ENCODE data around the gene NTN3.
A peak's percentile ranks its signal among the peaks of the same experiment; 100 is the strongest.
"Not testable (repeated sequence)": the region's sequence is repeated elsewhere in the genome, so short reads cannot be mapped to it uniquely, and the experiment has no call there.

NTN3 gene

DNA sequence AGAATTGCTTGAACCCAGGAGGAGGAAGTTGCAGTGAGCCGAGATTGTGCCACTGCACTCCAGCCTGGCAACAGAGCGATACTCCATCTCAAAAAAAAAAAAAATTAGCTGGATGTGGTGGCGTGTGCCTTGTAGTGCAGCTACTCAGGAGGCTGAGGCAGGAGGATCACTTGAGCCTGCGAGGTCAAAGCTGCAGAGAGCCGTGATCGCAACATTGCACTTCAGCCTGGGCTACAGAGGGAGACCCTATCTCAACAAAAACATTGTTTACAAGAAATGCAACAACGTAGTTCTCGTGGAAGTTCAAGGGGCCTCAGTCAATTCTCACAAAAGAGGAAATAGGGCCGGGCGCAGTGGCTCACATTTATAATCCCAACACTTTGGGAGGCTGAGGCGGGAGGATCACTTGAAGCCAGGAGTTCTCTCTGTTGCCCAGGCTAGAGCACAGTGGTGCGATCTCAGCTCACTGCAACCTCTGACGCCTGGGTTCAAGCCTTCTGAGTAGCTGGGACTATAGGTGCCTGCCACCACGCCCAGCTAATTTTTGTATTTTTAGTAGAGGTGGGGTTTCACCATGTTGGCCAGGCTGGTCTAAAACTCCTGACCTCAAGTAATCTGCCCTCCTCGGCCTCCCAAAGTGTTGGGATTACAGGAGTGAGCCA is 29.8 kb upstream of the NTN3 start:
- DNase-seq: not testable (repeated sequence)

DNA sequence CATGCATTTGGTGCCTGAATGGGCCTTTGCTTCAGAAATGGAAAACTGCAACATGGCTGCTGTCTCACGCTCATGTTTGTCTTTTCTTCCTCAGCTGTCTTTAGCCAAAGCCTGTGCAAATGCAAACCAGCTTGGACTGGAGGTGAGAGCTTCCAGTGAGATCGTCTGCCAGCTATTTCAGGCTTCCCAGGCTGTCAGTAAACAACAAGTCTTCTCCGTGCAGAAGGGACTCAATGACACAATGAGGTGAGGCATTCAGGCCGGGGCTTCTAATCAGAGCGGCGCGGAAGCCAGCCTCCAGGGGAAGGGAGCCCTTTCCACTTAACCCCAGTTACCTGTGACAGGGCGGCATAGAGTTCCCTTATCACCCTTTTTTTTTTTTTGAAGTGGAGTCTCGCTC is 27.5 kb upstream of the NTN3 start:
- DNase-seq: no peak

GRCh38 chr16:2447920-2448583 is 23.0 kb upstream of the NTN3 start:
- no peak for DNase-seq

GRCh38 chr16:2449118-2449517 is 22.0 kb upstream of the NTN3 start:
- no peak for DNase-seq

DNA sequence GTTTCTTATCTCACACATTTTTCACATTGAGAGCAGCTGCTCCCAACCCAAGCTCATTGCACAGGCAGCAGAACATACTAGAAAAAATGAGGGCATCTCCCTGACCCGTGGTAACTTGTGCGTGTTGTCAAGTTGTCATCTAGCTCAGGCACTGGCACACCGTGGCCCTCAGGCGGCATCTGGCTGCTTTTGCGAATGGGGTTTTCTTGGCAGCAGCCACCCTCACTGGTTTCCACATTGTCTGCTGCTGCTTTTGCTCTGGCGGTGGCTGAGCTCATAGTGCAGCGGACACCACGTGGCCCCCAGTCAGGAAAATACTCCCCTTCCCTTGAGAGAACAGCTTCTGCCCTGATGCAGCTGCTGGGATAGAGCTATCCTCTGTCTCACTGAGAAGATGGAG is 20.6 kb upstream of the NTN3 start:
- DNase-seq: no peak

DNA sequence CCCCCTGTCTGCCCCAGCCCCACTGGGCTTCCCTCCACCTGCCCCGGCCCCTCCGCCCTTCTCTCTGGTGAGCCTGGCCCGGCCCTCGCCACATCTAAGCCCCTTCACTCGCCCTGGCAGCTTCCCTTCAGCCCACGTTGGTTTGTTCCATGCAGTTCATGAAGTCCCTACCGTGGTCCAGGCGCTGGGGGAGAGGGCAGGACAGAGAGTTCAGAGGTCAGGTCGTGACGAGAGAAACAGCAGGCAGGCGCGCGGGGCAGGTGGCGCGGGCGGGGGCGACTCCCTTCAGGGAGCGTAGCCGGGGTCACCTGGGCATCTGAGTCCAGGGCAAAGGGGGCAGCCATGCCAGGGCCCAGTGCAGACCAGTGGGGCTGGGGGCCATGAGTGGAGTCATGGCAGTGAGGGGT is 20.1 kb upstream of the NTN3 start:
- no peak for DNase-seq

DNA sequence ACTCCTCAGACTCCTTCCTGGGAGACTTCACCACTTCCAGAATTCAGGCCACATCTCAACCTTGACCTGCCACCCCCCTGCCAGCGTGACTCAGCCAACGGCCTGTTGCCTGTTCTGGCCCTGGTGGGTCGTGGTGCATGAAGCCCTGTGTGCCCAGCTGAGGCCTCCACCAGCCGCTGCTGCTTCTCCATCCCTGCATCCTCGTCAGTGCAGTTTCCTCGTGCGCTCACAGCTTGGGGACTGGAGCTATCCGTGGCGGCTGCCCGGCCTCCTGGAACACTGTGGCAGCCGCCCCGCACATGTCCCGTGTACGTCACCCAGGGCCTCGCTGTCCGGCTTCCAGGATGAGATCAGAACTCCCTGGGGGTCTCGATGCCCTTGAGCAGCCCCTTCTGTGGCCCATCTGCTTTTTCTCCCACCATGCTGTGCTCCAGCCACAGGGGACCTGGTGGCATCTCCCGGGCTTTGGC is 19.2 kb upstream of the NTN3 start:
- no peak for DNase-seq

- DNase-seq: no peak
Measured at GRCh38 chr16:2452650-2453049, 18.4 kb upstream of the NTN3 start.

DNA sequence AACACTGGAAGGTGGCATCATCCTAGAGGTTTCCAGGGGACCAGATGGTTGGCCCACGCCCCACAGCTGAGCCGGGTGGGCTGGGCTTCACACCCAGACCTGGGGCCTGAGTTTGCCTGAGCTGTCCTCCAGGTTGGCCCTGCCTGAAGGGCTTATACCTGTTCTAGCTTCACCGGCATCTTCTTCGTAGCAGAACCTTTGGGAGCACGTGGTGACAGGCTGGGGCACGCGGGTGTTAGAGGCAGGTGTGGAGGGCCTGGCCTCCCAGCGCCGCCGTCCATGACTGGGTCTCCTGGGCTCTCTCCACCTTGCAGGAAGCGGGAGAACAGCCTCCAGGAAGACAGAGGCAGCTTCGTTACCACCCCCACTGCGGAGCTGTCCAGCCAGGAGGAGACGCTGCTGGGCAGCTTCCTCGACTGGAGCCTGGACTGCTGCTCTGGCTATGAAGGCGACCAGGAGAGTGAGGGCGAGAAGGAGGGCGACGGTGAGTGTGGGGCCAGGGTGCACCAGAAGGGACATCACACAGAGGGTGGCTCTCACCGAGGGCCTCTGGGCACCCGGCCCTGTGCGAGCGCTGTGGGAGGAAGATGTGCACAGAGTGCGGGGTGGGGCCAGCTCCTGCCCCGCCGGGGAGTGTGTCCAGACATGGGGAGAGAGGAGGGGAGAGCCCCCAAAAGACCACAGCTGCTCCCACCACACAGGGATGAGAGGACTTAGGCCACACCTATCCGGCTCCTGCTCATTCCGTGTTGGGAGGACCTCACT is 15.8 kb upstream of the NTN3 start:
- no peak for DNase-seq

DNA sequence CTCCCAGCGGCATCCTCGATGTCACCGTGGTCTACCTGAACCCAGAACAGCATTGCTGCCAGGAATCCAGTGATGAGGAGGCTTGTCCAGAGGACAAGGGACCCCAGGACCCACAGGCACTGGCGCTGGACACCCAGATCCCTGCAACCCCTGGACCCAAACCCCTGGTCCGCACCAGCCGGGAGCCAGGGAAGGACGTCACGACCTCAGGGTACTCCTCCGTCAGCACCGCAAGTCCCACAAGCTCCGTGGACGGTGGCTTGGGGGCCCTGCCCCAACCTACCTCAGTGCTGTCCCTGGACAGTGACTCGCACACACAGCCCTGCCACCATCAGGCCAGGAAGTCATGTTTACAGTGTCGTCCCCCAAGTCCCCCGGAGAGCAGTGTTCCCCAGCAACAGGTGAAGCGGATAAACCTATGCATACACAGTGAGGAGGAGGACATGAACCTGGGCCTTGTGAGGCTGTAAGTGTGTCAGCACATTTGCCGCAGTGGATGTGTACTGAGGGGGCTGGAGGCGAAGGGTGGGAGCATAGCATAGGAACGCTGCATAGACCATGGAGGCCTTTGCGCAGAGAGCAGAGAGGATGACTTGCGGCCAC is 14.4 kb upstream of the NTN3 start:
- DNase-seq: no peak

GRCh38 chr16:2457267-2457666 is 13.8 kb upstream of the NTN3 start:
- no peak for DNase-seq

- no peak for DNase-seq
Measured at GRCh38 chr16:2457946-2458345, 13.2 kb upstream of the NTN3 start.

GRCh38 chr16:2458887-2459646 is 12.0 kb upstream of the NTN3 start:
- no peak for DNase-seq

GRCh38 chr16:2459647-2460390 is 11.3 kb upstream of the NTN3 start, which contains the start of gene TEDC2:
Gene TEDC2, plus strand, starts transcription at chr16:2460109. Its CDS starts 36 bp downstream, at chr16:2460145.
- peak; percentile 91 to 96 for DNase-seq

DNA sequence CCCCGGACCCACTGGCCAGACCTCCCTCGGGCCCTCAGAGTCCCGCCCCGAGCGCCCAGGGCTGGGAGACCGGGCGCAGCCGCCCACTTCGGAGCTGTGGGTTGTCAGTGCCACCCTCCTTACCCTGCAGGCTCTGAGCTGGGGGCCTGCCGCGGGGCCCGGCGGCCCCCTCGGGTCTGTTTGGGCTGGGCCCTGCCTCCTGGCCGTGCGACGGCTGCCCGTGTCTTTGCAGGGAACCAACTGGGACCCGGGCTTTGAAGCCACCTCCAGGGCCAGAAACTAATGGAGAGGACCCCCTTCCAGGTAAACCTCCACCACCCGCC is 10.7 kb upstream of the NTN3 start:
- DNase-seq: no peak

- DNase-seq: no peak
Measured at GRCh38 chr16:2460916-2461315, 10.2 kb upstream of the NTN3 start.

- no peak for DNase-seq
Measured at GRCh38 chr16:2462031-2462866, 8.8 kb upstream of the NTN3 start.

DNA sequence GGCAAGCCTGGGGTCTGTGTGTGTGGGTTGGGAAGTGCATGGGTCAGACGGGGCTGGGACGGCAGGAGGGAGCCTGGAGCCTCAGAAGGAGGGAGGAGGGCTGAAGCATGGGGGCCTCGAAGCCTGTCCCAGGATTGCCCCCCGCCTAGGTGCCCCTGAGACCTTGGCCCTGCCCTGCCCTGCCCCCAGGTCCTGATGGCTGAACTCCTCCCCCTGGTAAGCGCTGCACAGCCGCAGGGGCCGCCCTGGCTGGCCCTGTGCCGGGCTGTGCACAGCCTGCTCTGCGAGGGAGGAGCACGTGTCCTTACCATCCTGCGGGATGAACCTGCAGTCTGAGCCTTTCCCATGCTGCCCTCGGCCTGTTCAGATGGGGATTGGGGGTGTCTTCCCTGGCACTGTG is 6.8 kb upstream of the NTN3 start:
- no peak for DNase-seq

- DNase-seq: peak in 1 of 2 experiments; percentile 24
Measured at GRCh38 chr16:2465653-2466415, 5.3 kb upstream of the NTN3 start.

All from NCI-H446 (cell line).